LNCaP clone FGC (cell line): ENCODE data around the gene SHLD3.
"Not testable (repeated sequence)": the region's sequence is repeated elsewhere in the genome, so short reads cannot be mapped to it uniquely, and the experiment has no call there.

ENCODE experiments used
- DNase-seq: peaks from one replicate; pipeline ENCODE4 v3.0.0-alpha.2; 2011; ENCODE audit warnings: low read depth
- H3K4me3 ChIP-seq: 2 replicates; pipeline ENCODE4 v1.5.1; 2011; ENCODE audit warnings: mild to moderate bottlenecking, low read depth, low read length, control low read depth
- TF ChIP-seq, protein P1 (sequence below): IDR thresholded peaks from 2 replicates; pipeline ENCODE4 v1.5.1; 2012; ENCODE audit warnings: mild to moderate bottlenecking; ENCODE audit not compliant: control insufficient read depth, insufficient read depth; ENCODE audit errors: extremely low read depth

Gene SHLD3

DNA sequence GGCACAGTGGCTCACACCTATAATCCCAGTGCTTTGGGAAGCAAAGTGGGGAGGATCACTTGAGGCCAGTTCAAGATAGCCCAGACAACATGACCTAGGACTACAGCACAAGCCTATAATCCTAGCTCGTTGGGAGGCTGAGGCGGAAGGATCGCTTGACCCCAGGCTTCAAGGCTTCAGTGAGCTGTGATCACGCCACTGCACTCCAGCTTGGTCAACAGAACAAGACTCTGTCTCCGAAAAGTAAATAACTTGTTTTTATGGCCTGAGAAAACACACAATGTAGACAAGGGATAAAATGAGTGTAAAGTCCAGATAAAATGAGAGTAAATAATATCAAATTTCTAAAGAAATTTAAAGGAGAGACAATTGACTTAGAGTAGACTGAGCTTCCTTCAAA, 26.3 kb downstream of the SHLD3 start:
- DNase-seq: peak; percentile 87
- TF ChIP-seq, protein P1, sequence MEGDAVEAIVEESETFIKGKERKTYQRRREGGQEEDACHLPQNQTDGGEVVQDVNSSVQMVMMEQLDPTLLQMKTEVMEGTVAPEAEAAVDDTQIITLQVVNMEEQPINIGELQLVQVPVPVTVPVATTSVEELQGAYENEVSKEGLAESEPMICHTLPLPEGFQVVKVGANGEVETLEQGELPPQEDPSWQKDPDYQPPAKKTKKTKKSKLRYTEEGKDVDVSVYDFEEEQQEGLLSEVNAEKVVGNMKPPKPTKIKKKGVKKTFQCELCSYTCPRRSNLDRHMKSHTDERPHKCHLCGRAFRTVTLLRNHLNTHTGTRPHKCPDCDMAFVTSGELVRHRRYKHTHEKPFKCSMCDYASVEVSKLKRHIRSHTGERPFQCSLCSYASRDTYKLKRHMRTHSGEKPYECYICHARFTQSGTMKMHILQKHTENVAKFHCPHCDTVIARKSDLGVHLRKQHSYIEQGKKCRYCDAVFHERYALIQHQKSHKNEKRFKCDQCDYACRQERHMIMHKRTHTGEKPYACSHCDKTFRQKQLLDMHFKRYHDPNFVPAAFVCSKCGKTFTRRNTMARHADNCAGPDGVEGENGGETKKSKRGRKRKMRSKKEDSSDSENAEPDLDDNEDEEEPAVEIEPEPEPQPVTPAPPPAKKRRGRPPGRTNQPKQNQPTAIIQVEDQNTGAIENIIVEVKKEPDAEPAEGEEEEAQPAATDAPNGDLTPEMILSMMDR: no peak
- no peak overlapping the region for H3K4me3 ChIP-seq

DNA sequence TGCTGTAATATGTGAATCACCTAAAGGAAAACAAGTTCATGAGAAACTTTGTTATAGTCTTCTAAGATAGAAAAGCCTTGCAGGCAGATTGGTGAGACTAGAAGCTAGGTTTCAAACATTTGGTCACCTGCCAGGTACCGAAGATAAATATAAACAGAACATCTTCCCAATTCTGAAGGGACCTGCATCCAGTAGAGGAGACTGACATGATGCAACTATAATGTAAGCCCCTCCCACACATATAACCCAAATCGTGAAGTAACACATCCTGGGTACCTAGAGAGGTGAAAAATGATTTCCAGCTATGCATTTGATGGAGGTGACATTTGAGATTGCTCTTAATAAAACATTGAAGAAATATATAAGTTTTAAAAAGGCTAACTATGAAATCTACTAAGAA, 29.9 kb downstream of the SHLD3 start:
- no peak overlapping the region for H3K4me3 ChIP-seq
- no peak for DNase-seq
- TF ChIP-seq, protein P1: no peak

DNA sequence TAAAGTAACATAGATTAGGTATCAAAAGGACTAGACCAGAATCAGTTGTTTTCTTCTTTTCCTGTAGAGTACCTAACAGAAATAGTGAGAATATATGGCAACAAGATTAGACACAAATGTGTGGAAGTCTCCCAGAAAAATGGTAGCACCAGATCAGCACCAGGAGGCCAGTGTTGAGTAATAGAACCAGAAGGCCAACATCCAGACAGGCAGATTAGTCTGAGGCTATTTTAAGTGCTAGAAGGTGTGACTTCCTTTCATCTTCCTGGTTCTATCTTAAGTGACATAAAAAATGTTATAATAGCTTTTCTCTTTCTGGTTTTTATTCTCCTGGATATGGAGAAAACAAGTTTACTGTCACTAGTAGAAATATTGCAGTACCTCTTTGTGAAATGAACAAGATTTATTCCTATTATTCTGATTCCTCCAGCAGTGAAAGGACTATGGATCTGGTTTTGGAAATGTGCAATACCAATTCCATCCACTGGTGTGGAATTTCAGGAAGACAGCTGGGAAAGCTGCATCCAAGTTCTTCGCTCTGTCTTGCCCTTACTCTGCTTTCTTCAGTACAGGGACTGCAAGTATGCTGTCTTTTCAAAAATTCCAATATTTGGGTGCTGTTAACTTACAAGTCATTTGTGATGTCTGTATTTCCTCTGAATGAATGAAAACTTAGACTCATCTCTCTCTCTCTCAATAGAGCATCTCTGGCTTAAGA, 39.1 kb downstream of the SHLD3 start:
- TF ChIP-seq, protein P1: peak; percentile 32; the same call in 1 of the 2 replicates

DNA sequence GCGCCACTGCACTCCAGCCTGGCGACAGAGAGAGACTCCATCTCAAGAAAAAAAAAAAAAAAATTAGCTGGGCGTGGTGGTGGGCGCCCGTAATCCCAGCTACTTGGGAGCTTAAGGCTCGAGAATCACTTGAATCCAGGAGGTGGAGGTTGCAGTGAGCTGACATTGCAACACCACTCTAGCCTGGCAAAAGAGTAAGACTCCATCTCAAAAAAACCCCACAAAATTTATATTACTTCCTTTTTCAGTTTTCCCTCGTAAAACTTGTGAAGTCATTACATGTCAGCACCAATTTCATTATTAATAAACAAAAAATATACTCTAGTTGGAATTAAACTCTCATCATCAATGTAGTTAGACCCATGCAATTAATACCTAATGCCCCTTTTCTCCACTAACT, 43.9 kb downstream of the SHLD3 start:
- TF ChIP-seq, protein P1: no peak
- no peak overlapping the region for H3K4me3 ChIP-seq
- no peak for DNase-seq

More for the DNA sequence above, 39.1 kb downstream of the SHLD3 start:
- DNase-seq: no peak
- H3K4me3 ChIP-seq: no peak overlapping the region

DNA sequence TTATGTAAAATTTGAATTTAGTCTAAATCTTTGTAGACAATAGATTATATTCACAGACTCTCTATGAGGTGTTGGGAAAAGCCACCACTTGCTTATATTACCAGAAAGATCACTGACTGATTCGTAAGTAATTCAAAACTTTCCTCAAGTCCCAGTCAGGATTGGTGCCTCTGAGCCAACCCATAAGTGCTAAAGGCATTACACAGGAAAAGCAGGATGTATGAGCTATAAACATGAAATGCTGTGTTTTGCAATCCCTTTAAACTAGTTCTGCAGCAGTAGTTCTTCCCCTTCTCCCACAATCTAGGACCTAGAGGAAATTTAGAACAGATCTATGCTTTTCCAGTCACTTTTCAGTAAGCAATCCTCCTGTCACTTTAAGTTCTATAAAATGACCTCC, 48.0 kb downstream of the SHLD3 start:
- DNase-seq: no peak
- TF ChIP-seq, protein P1: no peak
- H3K4me3 ChIP-seq: no peak overlapping the region

DNA sequence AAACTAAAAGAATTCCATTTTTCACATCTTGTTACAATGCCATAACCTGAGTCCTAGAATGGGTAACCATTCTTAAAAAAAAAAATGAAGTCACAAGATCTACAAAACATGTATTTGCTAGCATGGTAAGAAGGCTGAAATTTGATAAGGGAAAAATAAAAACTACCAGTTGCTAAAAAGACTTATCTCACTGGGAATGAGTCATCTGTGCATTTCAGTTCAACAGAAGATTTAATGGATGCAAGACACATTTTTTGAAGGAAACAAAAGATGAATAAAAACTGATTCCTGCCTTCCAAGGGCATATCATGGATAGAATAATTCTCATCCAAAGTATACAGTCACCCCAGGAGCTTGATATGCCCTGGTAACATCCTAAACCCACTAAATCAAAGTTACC, 49.9 kb downstream of the SHLD3 start:
- TF ChIP-seq, protein P1: no peak
- H3K4me3 ChIP-seq: no peak overlapping the region
- DNase-seq: no peak

DNA sequence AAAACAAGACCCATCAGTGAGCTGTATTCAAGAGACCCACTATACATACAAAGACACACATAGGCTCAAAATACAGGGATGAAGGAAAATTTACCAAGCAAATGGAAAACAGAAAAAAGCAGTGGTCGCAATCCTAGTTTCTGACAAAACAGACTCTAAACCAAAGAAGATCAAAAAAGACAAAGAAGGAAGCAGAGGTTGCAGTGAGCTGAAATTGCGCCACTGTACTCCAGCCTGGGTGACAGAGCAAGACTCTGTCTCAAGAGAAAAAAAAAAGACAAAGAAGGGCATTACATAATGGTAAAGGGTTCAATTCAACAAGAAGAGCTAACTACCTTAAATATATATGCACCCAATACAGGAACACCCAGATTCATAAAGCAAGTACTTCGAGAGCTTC, 51.2 kb downstream of the SHLD3 start:
- DNase-seq, H3K4me3 ChIP-seq: not testable (repeated sequence)
